Measurements from ENCODE around the gene GABRG2. TPM values are rescaled to one million over a fixed set of nuclear protein-coding genes. Genes with fewer than 3 reads are reported as not detected.

The GABRG2 gene
- total RNA-seq, 2 experiments from 2014 or later, result not detected

Other genes starting within 250 kb of the GABRG2 start
- not detected for gene GABRA1, start 219.7 kb upstream of the GABRG2 start, total RNA-seq

Measured in activated CD4-positive, alpha-beta T cell treated with anti-CD3 and anti-CD28 coated beads, Interleukin-2, amount 10 ng/mL, durations not matched to agents 7 days and 5 days (primary cell).